ENCODE measurements around the gene ARSG.
"Not testable (repeated sequence)": the region's sequence is repeated elsewhere in the genome, so short reads cannot be mapped to it uniquely, and the experiment has no call there.

The ARSG gene

DNA sequence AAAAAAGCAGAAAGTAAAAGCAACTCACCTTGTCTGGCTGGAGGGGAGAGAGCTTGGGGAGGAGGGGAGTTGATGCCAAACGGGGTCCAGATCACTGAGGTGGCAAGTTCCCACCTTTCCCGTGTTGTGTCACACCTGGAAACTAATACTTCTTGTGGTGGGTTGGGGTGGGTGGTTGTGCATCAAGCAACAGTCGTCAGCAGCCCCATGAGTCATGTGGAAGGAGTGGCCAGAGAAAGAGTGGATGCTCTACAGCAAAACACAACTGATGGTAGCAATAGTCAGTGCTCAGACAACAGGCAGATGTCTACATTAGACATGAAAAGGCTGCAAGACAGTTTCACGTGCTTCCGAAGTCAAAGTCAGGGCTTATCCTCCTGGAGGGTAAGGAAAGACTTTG is 35.4 kb downstream of the ARSG start:
- TF ChIP-seq, protein P1, sequence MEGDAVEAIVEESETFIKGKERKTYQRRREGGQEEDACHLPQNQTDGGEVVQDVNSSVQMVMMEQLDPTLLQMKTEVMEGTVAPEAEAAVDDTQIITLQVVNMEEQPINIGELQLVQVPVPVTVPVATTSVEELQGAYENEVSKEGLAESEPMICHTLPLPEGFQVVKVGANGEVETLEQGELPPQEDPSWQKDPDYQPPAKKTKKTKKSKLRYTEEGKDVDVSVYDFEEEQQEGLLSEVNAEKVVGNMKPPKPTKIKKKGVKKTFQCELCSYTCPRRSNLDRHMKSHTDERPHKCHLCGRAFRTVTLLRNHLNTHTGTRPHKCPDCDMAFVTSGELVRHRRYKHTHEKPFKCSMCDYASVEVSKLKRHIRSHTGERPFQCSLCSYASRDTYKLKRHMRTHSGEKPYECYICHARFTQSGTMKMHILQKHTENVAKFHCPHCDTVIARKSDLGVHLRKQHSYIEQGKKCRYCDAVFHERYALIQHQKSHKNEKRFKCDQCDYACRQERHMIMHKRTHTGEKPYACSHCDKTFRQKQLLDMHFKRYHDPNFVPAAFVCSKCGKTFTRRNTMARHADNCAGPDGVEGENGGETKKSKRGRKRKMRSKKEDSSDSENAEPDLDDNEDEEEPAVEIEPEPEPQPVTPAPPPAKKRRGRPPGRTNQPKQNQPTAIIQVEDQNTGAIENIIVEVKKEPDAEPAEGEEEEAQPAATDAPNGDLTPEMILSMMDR (IDR thresholded peaks at IDR 0.05; ENCODE audit: borderline replicate concordance, insufficient read depth, low read depth, low read length): no peak
- no peak overlapping the region for H3K4me3 ChIP-seq (ENCODE audit: low read depth, low read length)

DNA sequence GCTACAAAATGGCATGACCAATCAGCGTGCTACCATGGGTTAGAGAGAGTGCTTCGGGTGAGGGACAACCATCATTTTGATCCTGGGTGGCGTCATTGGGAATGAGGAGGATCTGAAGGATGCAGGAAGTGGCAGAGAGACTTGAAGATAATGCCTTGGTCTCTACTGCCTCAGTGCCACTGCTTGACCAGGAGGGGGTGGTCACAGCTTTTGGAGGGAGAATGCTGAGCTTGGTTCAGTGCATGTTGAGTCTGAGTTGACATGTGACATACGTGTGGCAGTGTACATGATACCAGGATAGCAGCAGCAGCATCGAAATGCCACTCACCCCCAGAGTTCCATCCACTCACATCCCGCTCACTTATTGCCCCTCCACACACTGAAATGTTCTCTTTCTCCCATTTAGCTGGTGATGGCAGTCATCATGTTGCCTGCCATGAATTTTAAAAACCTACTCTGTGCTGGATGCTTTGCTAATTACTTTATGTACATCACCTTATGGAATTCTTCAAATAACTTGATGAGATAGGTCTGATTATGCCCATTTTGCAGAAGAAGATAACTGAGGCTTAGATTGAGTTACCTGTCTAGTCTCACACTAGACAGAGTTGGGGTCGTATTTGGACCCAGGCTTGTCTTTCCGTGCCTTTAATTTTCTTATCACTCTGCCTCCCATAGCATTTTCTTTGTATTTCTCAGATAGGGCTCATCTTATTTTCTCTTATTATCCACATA is 36.7 kb downstream of the ARSG start:
- no peak overlapping the region for H3K4me3 ChIP-seq (ENCODE audit: low read depth, low read length)
- TF ChIP-seq, protein P1 (IDR thresholded peaks at IDR 0.05; ENCODE audit: borderline replicate concordance, insufficient read depth, low read depth, low read length): peak; percentile 44; the same call in 1 of the 2 replicates

DNA sequence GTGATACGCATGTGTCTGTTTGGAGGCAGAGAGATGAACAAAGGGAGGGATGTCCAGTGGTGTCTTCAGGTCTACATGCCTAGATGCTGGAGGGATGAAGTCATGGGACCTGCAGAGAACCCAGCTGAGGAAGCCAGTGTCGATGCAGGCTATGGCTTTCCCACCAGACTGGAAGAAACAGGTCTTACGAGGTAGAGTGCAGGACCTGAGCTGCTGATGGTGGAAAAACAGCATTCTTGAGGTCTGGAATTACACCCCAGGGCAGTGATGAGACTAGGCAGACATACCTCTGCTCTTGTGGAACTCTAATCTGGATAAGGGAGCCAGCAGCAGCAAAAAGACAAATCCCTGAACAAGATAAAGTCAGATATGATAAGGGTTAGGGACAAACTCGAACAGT is 37.4 kb downstream of the ARSG start:
- TF ChIP-seq, protein P1 (IDR thresholded peaks at IDR 0.05; ENCODE audit: borderline replicate concordance, insufficient read depth, low read depth, low read length): no peak

DNA sequence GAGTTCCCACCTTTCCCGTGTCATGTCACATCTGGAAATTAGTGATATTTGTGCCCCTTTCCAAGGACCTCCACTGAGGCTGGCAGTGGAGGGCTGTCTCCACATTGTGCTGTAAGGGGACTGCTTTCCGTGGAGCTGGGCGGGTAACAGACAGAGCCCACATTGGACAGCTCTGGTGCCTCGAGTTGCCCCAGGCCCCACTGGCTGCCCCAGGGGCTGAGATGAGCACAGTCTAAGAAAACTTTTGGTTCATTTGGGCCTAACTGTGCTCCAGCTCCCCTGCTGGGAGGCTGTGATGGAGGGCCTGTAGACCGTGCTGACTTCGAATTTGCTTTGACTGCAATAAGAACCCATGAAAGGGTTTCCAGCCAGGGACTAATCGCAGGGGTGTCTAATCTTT is 38.0 kb downstream of the ARSG start:
- TF ChIP-seq, protein P1 (IDR thresholded peaks at IDR 0.05; ENCODE audit: borderline replicate concordance, insufficient read depth, low read depth, low read length): no peak
- no peak overlapping the region for H3K4me3 ChIP-seq (ENCODE audit: low read depth, low read length)

More for the DNA sequence above, 37.4 kb downstream of the ARSG start:
- H3K4me3 ChIP-seq (ENCODE audit: low read depth, low read length): no peak overlapping the region

DNA sequence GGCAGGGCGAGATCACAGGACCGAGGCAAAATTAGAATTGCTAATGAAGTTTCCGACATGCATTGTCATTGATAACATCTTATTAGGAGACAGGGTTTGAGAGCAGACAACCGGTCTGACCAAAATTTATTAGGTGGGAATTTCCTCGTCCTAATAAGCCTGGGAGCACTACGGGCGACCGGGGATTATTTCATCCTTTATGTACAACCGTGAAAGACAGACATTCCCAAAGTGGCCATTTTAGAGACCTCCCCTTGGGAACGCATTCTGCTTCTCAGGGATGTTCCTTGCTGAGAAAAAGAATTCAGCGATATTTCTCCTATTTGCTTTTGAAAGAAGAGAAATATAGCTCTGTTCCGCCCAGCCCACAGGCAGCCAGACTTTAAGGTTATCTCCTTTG is 40.6 kb downstream of the ARSG start:
- not testable (repeated sequence) for H3K4me3 ChIP-seq (ENCODE audit: low read depth, low read length)

DNA sequence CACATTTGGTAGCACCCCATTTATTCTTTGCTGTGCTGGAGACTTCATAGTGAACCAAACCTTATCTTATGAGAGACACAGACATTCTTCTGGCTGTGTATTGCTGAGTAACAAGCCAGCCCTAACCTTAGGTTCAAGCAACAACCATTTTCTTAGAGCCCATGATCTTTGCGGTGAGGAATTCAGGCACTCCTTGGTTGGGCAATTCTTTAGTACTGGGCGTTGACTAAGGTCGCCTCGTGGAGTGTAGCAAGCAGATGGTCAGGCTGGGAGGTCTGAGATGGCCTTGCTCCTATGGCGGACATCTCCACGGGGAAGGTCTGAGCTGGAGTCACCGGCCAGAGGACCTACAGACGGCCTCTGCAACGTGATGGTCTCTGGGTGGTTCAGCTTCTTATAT is 43.1 kb downstream of the ARSG start:
- TF ChIP-seq, protein P1 (IDR thresholded peaks at IDR 0.05; ENCODE audit: borderline replicate concordance, insufficient read depth, low read depth, low read length): no peak

DNA sequence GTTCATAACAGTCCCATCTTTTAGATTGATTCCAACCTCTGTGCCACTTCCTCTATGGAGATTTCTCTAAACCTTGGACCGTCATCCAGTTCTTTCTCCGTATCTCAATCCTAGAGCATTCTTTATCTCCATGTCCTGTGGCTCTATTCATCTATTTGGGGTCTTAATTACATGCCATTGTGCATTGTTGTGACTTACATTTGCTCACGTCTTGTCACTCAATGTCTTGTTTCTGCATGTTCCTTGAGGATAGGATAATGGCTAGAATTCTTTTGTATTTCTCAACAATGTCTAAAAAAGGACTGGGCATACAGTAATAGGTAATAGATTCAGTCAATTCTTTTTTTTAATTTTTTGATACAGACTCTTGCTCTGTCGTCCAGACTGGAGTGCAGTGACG is 50.2 kb downstream of the ARSG start:
- TF ChIP-seq, protein P1 (IDR thresholded peaks at IDR 0.05; ENCODE audit: borderline replicate concordance, insufficient read depth, low read depth, low read length): no peak
- H3K4me3 ChIP-seq (ENCODE audit: low read depth, low read length): no peak overlapping the region

More for the DNA sequence above, 43.1 kb downstream of the ARSG start:
- no peak overlapping the region for H3K4me3 ChIP-seq (ENCODE audit: low read depth, low read length)

Data from GM12875 (cell line).